MCF 10A (cell line): ENCODE results near the gene HOXC12. TPM values are rescaled to one million over a fixed set of nuclear protein-coding genes. Genes with fewer than 3 reads are reported as not detected.
A peak's percentile ranks its signal among the peaks of the same experiment; 100 is the strongest.

Source experiments
- BruUV-seq: library from RNA; stranded (reverse); fragments of 400-500 nt; replicated peaks from 2 replicates; lab custom pipeline; 2021; lab: Mats Ljungman, UMichigan
- CTCF ChIA-PET: fragments of 300-600 bp; sonication (Branson Sonifier 250); formaldehyde crosslinking; extraction: SDS; loops from one replicate; lab custom pipeline; 2021; ENCODE audit warnings: antibody characterized with exemption, inconsistent platforms; lab: Yijun Ruan, JAX
- POLR2A ChIA-PET: fragments of 300-600, 350-650 bp; sonication (Branson Sonifier 250); formaldehyde crosslinking; extraction: SDS; loops from one replicate; lab custom pipeline; 2020; ENCODE audit warnings: antibody characterized with exemption, inconsistent platforms; lab: Yijun Ruan, JAX
- DNase-seq: peaks from one replicate; pipeline ENCODE4 v3.0.0-alpha.2; 2018; ENCODE audit not compliant: unreplicated experiment
- H3K27ac Mint-ChIP-seq: one replicate; pipeline ENCODE4 v1.8.0; 2022; ENCODE audit warnings: mild to moderate bottlenecking, low read depth, mixed read lengths; ENCODE audit not compliant: unreplicated experiment
- H3K27me3 Mint-ChIP-seq: one replicate; pipeline ENCODE4 v1.8.0; 2022; ENCODE audit warnings: mixed read lengths; ENCODE audit not compliant: insufficient read depth, unreplicated experiment
- H3K36me3 Mint-ChIP-seq: one replicate; pipeline ENCODE4 v1.8.0; 2022; ENCODE audit warnings: mild to moderate bottlenecking, moderate library complexity, mixed read lengths; ENCODE audit not compliant: insufficient read depth, unreplicated experiment
- H3K4me1 Mint-ChIP-seq: one replicate; pipeline ENCODE4 v1.8.0; 2022; ENCODE audit warnings: mixed read lengths; ENCODE audit not compliant: insufficient read depth, unreplicated experiment
- H3K4me3 Mint-ChIP-seq: one replicate; pipeline ENCODE4 v1.8.0; 2022; ENCODE audit warnings: mild to moderate bottlenecking, moderate library complexity, mixed read lengths; ENCODE audit not compliant: unreplicated experiment
- H3K9me3 Mint-ChIP-seq: one replicate; pipeline ENCODE4 v1.8.0; 2022; ENCODE audit warnings: mixed read lengths; ENCODE audit not compliant: unreplicated experiment
- CTCF ChIP-seq: fragments of 200-600 bp; IDR thresholded peaks from one replicate; pipeline ENCODE4 v1.8.0; 2022; ENCODE audit warnings: antibody characterized with exemption, mild to moderate bottlenecking; ENCODE audit not compliant: unreplicated experiment
- intact Hi-C: fragments of 100-400 bp; cut with micrococcal nuclease; formaldehyde crosslinking; loops from 2 replicates; pipeline ENCODE4 v1.14.1; 2022
- total RNA-seq: library from RNA; stranded (reverse); gene quantifications from 2 replicates; pipeline ENCODE4 v1.2.3, GENCODE V29; 2022

HOXC12 gene
- total RNA-seq, 1 experiment from 2014 or later = not detected

DNA sequence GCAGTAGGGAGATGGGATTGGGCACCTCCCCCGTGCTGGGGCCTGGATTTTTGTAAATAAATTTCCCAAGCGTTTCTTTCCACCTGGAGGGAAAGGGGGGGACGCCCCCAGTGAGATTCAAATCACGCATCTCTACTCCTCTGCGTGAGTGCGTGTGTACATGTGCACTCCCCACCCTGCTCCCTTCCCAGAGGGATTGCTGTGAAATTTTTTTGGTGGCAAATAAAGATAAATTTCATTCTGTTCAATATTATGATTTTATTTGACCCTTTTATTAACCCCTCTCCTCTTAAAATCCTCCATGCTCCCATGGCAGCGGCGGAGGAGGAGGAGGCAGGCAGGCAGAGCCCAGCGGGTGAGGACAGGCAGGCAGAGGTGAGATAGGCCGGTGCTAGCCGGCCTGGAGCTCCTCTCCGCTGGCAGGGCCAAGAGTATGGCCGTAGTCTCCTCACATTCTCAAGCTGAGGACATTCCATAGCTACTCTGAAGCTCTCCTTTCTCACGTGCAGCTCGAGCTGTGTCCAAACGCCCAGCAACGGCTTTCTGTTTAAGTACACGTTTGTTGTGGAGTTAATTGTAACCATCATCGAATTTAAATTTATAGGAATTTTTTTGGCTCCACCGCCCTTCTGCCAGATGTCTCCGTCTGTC is 21.6 kb downstream of the HOXC12 start:
- no peak for DNase-seq
- ChIA-PET POLR2A (interaction anchor here (1.1 kb wide), 1 partner anchor 9 kb away, joined by 3 read pairs; the partner anchor contains the start of gene HOXC10), CTCF (interaction anchor here (0.6 to 2.5 kb wide), 2 partner anchors 12 to 158 kb away, joined by 3 to 11 read pairs; no protein-coding TSS in a partner anchor)
- BruUV-seq = no TSS peak
- no peak overlapping the region for H3K27ac Mint-ChIP-seq
- H3K4me1 Mint-ChIP-seq = peaks cover 19% of the 10 kb centered on the region
- intact Hi-C loops = no loop called here
- no peaks in the 10 kb centered on the region for H3K9me3 Mint-ChIP-seq
- no peaks in the 10 kb centered on the region for H3K27me3 Mint-ChIP-seq
- H3K36me3 Mint-ChIP-seq = no peaks in the 10 kb centered on the region
- TF ChIP-seq CTCF = no peak
- H3K4me3 Mint-ChIP-seq = peak overlapping the region; percentile 39

GRCh38 chr12:53976823-53977595 is 22.3 kb downstream of the HOXC12 start:
- POLR2A ChIA-PET = interaction anchor here (0.9 kb wide), 1 partner anchor 23 kb away, joined by 4 read pairs; no protein-coding TSS in a partner anchor
- no TSS peak for BruUV-seq
- CTCF ChIA-PET = interaction anchor here (2.5 kb wide), 1 partner anchor 12 kb away, joined by 11 read pairs; no protein-coding TSS in a partner anchor

DNA sequence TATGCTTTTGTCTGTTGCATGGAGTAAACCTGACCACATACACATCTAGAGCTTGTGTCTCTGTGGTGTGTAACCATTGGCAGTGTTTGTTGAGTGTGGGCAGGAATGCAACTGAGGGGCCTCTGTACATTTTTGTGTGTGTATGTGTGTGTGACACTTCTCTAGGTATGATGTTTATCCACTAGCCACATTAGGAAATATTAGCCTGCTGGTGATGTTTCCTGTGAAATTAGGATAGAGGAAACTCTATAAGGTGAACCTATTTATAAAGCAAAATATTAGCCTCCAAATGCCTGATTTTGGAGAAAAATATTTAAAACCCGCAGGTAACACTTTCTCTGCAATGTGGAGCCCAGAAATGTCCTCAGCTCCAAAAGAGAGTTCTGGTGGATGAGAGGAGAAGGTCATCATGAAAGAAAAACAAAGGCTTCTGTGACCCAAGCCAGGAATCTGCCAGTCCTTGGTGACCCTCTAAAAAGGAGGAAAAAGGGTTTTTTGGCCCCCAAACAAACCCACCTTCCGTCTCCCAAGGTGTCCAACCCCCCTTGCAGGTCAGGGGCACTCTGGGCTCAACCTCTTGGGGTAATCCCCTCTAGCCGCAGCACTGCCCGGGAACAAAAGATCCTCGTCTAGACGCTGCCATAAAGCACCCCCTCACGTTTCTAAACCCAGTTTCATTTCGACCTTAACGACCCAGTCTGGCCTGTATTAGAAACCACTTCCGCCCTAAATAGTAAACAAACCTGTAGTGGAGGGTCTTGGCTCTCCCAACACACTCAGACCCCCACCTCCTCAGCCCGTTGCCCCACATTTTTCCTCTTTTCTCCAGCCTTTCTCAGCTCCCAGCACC is 23.1 kb downstream of the HOXC12 start:
- Mint-ChIP-seq H3K4me1 (peaks cover 7% of the 10 kb centered on the region), H3K27ac (no peak overlapping the region), H3K36me3 (no peaks in the 10 kb centered on the region), H3K4me3 (no peak overlapping the region), H3K9me3 (no peaks in the 10 kb centered on the region), H3K27me3 (no peaks in the 10 kb centered on the region)
- intact Hi-C loops = no loop called here
- no peak for DNase-seq
- BruUV-seq = no TSS peak
- CTCF ChIA-PET = interaction anchor here (0.6 kb wide), 1 partner anchor 237 kb away, joined by 3 read pairs; no protein-coding TSS in a partner anchor
- TF ChIP-seq CTCF = no peak
- POLR2A ChIA-PET = interaction anchor here (0.9 kb wide), 1 partner anchor 22 kb away, joined by 4 read pairs; no protein-coding TSS in a partner anchor

More at GRCh38 chr12:53976823-53977595, 22.3 kb downstream of the HOXC12 start:
- Mint-ChIP-seq H3K4me1 (peaks cover 15% of the 10 kb centered on the region), H3K27ac (no peak overlapping the region), H3K4me3 (no peak overlapping the region), H3K9me3 (no peaks in the 10 kb centered on the region), H3K36me3 (no peaks in the 10 kb centered on the region), H3K27me3 (no peaks in the 10 kb centered on the region)
- intact Hi-C loops = no loop called here
- DNase-seq = no peak
- TF ChIP-seq CTCF = no peak
